Neural cell (in vitro differentiated cells): Measurements from ENCODE around the gene SET. TPM values are rescaled to one million over a fixed set of nuclear protein-coding genes. Genes with fewer than 3 reads are reported as not detected.
"Not testable (repeated sequence)": the region's sequence is repeated elsewhere in the genome, so short reads cannot be mapped to it uniquely, and the experiment has no call there.

Source experiments
- H2AFZ ChIP-seq: fragments of 200-600, 300-800 bp; sonication (generic), shearing (Covaris generic); 2 replicates; pipeline ENCODE4 v1.6.0; 2014; ENCODE audit warnings: low read depth, mild to moderate bottlenecking, antibody characterized with exemption, low read length, moderate library complexity
- H3F3A ChIP-seq: fragments of 200-600 bp; shearing (Covaris generic); 2 replicates; pipeline ENCODE4 v1.6.1; 2016; ENCODE audit warnings: mild to moderate bottlenecking, moderate library complexity, mixed read lengths, antibody characterized with exemption, low read length; ENCODE audit not compliant: insufficient read depth, poor library complexity, severe bottlenecking
- H3K27ac ChIP-seq: fragments of 200-600, 300-800 bp; sonication (generic), shearing (Covaris generic); 2 replicates; pipeline ENCODE4 v1.5.1; 2014; ENCODE audit warnings: mild to moderate bottlenecking, low read length, moderate library complexity
- H3K27me3 ChIP-seq: fragments of 300-800, 200-600 bp; sonication (generic), shearing (Covaris generic); 2 replicates; pipeline ENCODE4 v1.6.0; 2014; ENCODE audit warnings: mild to moderate bottlenecking, low read depth, low read length, moderate library complexity; ENCODE audit not compliant: insufficient read depth
- H3K36me3 ChIP-seq: fragments of 300-800, 200-600 bp; sonication (generic), shearing (Covaris generic); 2 replicates; pipeline ENCODE4 v1.5.1; 2014; ENCODE audit warnings: mild to moderate bottlenecking, antibody characterized with exemption, low read length, moderate library complexity; ENCODE audit not compliant: insufficient read depth
- H3K4me2 ChIP-seq: fragments of 300-800, 200-600 bp; sonication (generic), shearing (Covaris generic); 2 replicates; pipeline ENCODE4 v1.6.0; 2014; ENCODE audit warnings: mild to moderate bottlenecking, low read length
- H3K4me3 ChIP-seq: fragments of 300-800, 200-600 bp; sonication (generic), shearing (Covaris generic); 2 replicates; pipeline ENCODE4 v1.5.1; 2014; ENCODE audit warnings: mild to moderate bottlenecking, low read length, moderate library complexity
- H3K79me2 ChIP-seq: fragments of 200-600 bp; shearing (Covaris generic); replicated peaks from 2 replicates; pipeline ENCODE4 v1.6.0; 2014; ENCODE audit warnings: mild to moderate bottlenecking, low read length, moderate library complexity; ENCODE audit not compliant: insufficient read depth
- H3K9ac ChIP-seq: fragments of 300-800, 200-600 bp; sonication (generic), shearing (Covaris generic); 2 replicates; pipeline ENCODE4 v1.6.1; 2016; ENCODE audit warnings: mild to moderate bottlenecking, low read length, mixed read lengths
- H3K9me2 ChIP-seq: fragments of 200-600 bp; shearing (Covaris generic); 2 replicates; pipeline ENCODE4 v1.6.1; 2016; ENCODE audit warnings: mild to moderate bottlenecking, low read length, mixed read lengths; ENCODE audit not compliant: insufficient read depth
- H3K9me3 ChIP-seq: fragments of 200-600, 300-800 bp; sonication (generic), shearing (Covaris generic); 2 replicates; pipeline ENCODE4 v1.6.1; 2016; ENCODE audit warnings: mild to moderate bottlenecking, mixed run types, low read length, moderate library complexity, mixed read lengths
- H4K20me1 ChIP-seq: fragments of 200-600 bp; shearing (Covaris generic); 2 replicates; pipeline ENCODE4 v1.6.1; 2016; ENCODE audit warnings: mild to moderate bottlenecking, mixed run types; ENCODE audit not compliant: insufficient read depth
- EP300 ChIP-seq: fragments of 450-650 bp; conservative IDR thresholded peaks from 2 replicates; pipeline ENCODE4 v1.6.1; 2014; ENCODE audit warnings: antibody characterized with exemption, mild to moderate bottlenecking, moderate library complexity; ENCODE audit not compliant: poor library complexity, severe bottlenecking
- EZH2 ChIP-seq: fragments of 200-600, 300-800 bp; shearing (Covaris generic), sonication (generic); IDR thresholded peaks from 2 replicates; pipeline ENCODE4 v1.6.1; 2014; ENCODE audit warnings: antibody characterized with exemption, low read length, borderline replicate concordance, mild to moderate bottlenecking; ENCODE audit not compliant: insufficient read depth, poor library complexity, severe bottlenecking
- MXI1 ChIP-seq: fragments of 450-650 bp; conservative IDR thresholded peaks from 2 replicates; pipeline ENCODE4 v1.6.1; 2014; ENCODE audit warnings: antibody characterized with exemption, mild to moderate bottlenecking; ENCODE audit not compliant: poor library complexity, severe bottlenecking
- POLR2AphosphoS5 ChIP-seq: IDR thresholded peaks from 2 replicates; pipeline ENCODE4 v1.6.1; 2012
- RAD21 ChIP-seq: fragments of 450-650 bp; conservative IDR thresholded peaks from 2 replicates; pipeline ENCODE4 v1.6.1; 2014; ENCODE audit warnings: antibody characterized with exemption, mild to moderate bottlenecking, moderate library complexity
- SMC3 ChIP-seq: fragments of 450-650 bp; conservative IDR thresholded peaks from 2 replicates; pipeline ENCODE4 v1.6.1; 2014; ENCODE audit warnings: antibody characterized with exemption, mild to moderate bottlenecking, moderate library complexity; ENCODE audit not compliant: poor library complexity
- TAF1 ChIP-seq: IDR thresholded peaks from 2 replicates; pipeline ENCODE4 v1.6.1; 2012; ENCODE audit warnings: low read depth
- polyA plus RNA-seq: library from polyadenylated mRNA; depleted of rRNA; stranded (reverse); fragments of >200 nt; gene quantifications from 2 replicates; pipeline ENCODE4 v1.2.3, GENCODE V29; 2014
- TF ChIP-seq, protein P1 (sequence below): fragments of 450-650 bp; IDR thresholded peaks from 2 replicates; pipeline ENCODE4 v1.5.1; 2014; ENCODE audit warnings: antibody characterized with exemption, mild to moderate bottlenecking, moderate library complexity; ENCODE audit not compliant: poor library complexity, severe bottlenecking
- TF ChIP-seq, protein P2 (sequence below): IDR thresholded peaks from 2 replicates; pipeline ENCODE4 v1.6.1; 2012; ENCODE audit warnings: borderline replicate concordance

Gene SET
- polyA plus RNA-seq, 1 donor from 2014 or later: 855 TPM

GRCh38 chr9:128642675-128643245, 46.3 kb upstream of the SET start:
- H2AFZ ChIP-seq: no peak overlapping the region
- no peaks in the 10 kb centered on the region for H3K27me3 ChIP-seq
- TF ChIP-seq EZH2 (no peak), POLR2AphosphoS5 (no peak), TAF1 (no peak), RAD21 (no peak), EP300 (no peak), SMC3 (no peak)
- TF ChIP-seq, protein P1, sequence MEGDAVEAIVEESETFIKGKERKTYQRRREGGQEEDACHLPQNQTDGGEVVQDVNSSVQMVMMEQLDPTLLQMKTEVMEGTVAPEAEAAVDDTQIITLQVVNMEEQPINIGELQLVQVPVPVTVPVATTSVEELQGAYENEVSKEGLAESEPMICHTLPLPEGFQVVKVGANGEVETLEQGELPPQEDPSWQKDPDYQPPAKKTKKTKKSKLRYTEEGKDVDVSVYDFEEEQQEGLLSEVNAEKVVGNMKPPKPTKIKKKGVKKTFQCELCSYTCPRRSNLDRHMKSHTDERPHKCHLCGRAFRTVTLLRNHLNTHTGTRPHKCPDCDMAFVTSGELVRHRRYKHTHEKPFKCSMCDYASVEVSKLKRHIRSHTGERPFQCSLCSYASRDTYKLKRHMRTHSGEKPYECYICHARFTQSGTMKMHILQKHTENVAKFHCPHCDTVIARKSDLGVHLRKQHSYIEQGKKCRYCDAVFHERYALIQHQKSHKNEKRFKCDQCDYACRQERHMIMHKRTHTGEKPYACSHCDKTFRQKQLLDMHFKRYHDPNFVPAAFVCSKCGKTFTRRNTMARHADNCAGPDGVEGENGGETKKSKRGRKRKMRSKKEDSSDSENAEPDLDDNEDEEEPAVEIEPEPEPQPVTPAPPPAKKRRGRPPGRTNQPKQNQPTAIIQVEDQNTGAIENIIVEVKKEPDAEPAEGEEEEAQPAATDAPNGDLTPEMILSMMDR: no peak
- no peaks in the 10 kb centered on the region for H3K9me3 ChIP-seq
- no peaks in the 10 kb centered on the region for H3K9me2 ChIP-seq
- H3K4me3 ChIP-seq: no peak overlapping the region
- H3K36me3 ChIP-seq: no peaks in the 10 kb centered on the region
- no peaks in the 10 kb centered on the region for H4K20me1 ChIP-seq
- H3F3A ChIP-seq: no peaks in the 10 kb centered on the region
- no peak overlapping the region for H3K27ac ChIP-seq
- no peak overlapping the region for H3K9ac ChIP-seq
- H3K79me2 ChIP-seq: no peaks in the 10 kb centered on the region
- H3K4me2 ChIP-seq: no peak overlapping the region

DNA sequence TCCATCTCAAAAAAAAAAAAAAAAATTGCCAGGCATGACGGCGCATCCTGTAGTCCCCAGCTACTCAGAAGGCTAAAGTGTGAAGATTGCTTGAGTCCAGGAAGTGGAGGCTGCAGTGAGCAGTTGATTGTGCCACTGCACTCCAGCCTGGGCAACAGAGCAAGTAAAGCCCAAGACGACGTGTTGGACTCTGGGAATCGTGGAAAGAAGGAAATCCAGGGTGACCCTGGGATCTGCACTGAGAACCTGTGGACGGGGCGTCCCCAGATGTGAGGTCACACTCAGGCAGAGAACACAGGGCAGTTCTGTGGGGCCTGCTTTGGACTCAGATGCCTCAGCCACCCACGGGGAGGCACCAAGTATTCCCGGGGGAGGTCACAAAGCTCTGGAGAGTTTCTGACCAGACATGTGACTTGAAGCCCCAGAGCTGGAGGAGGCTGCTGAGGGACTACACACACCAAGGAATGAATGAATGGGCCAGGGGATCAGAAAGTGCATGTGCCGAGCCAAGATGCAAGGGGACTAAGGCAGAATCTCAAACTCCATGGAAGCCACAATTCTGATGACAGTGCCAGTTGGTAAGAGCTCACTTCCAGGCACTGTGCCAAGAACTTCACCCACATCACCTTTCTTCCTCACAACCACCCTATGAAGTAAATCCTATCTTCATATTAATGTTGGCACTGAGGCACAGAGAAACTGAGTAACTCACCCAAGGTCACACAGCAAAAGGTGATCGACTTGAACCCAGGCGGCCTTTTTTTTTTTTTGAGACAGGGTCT, 45.3 kb upstream of the SET start:
- Histone ChIP-seq H3K4me2 (no peak overlapping the region), H3K9ac (no peak overlapping the region)

DNA sequence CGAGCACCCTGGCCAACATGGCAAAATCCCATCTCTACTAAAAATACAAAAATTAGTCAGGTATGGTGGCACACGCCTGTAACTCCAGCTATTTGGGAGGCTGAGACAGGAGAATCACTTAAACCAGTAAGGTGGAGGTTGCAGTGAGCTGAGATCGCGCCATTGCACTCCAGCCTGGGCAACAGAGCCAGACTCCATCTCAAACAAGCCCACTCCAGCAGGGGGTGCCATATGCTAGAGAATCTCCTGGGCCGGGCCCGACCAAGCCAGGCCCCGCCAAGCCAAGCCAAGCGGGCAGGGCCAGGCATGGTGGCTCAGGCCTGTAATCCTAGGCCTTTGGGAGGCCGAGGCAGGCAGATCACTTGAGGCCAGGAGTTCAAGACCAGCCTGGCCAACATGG, 40.8 kb upstream of the SET start:
- not testable (repeated sequence) for H3K79me2 ChIP-seq, H3K27me3 ChIP-seq, H3K9ac ChIP-seq, H3K4me2 ChIP-seq, H3K36me3 ChIP-seq, H3K9me3 ChIP-seq, H4K20me1 ChIP-seq, H2AFZ ChIP-seq, H3K4me3 ChIP-seq, H3K9me2 ChIP-seq, H3K27ac ChIP-seq, H3F3A ChIP-seq

More for the DNA sequence above, 45.3 kb upstream of the SET start:
- Histone ChIP-seq H3K9me2 (no peaks in the 10 kb centered on the region), H2AFZ (no peak overlapping the region), H3F3A (no peaks in the 10 kb centered on the region), H3K27ac (no peak overlapping the region), H3K4me3 (no peak overlapping the region), H3K9me3 (no peaks in the 10 kb centered on the region), H3K27me3 (no peaks in the 10 kb centered on the region), H4K20me1 (no peaks in the 10 kb centered on the region), H3K36me3 (no peaks in the 10 kb centered on the region), H3K79me2 (no peaks in the 10 kb centered on the region)
- TF ChIP-seq EZH2 (no peak), POLR2AphosphoS5 (no peak), RAD21 (no peak), EP300 (no peak), SMC3 (no peak), TAF1 (no peak), MXI1 (no peak)
- TF ChIP-seq, protein P1: no peak
- TF ChIP-seq, protein P2, sequence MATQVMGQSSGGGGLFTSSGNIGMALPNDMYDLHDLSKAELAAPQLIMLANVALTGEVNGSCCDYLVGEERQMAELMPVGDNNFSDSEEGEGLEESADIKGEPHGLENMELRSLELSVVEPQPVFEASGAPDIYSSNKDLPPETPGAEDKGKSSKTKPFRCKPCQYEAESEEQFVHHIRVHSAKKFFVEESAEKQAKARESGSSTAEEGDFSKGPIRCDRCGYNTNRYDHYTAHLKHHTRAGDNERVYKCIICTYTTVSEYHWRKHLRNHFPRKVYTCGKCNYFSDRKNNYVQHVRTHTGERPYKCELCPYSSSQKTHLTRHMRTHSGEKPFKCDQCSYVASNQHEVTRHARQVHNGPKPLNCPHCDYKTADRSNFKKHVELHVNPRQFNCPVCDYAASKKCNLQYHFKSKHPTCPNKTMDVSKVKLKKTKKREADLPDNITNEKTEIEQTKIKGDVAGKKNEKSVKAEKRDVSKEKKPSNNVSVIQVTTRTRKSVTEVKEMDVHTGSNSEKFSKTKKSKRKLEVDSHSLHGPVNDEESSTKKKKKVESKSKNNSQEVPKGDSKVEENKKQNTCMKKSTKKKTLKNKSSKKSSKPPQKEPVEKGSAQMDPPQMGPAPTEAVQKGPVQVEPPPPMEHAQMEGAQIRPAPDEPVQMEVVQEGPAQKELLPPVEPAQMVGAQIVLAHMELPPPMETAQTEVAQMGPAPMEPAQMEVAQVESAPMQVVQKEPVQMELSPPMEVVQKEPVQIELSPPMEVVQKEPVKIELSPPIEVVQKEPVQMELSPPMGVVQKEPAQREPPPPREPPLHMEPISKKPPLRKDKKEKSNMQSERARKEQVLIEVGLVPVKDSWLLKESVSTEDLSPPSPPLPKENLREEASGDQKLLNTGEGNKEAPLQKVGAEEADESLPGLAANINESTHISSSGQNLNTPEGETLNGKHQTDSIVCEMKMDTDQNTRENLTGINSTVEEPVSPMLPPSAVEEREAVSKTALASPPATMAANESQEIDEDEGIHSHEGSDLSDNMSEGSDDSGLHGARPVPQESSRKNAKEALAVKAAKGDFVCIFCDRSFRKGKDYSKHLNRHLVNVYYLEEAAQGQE: no peak
